Measurements from ENCODE around the gene GBX2.

DNA sequence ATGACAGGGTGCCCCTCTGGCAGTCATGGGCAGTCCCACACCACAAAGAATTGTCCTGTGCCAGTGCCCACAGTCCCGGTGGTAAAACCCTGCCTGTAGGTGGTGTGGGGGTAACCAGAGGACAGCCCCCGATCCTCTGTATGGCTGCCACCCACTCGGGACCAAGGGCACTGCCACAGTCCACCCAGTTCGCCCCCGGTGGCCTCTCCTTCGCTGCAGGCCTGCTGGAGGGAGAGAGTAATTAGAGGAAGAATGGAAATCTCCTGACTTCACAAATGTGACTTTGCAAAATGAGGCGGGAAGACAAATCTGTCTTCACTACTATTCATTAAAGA, 11.4 kb downstream of the GBX2 start:
- no peak for TF ChIP-seq POLR2A (IDR thresholded peaks at IDR 0.05)
- TF ChIP-seq, protein P1, sequence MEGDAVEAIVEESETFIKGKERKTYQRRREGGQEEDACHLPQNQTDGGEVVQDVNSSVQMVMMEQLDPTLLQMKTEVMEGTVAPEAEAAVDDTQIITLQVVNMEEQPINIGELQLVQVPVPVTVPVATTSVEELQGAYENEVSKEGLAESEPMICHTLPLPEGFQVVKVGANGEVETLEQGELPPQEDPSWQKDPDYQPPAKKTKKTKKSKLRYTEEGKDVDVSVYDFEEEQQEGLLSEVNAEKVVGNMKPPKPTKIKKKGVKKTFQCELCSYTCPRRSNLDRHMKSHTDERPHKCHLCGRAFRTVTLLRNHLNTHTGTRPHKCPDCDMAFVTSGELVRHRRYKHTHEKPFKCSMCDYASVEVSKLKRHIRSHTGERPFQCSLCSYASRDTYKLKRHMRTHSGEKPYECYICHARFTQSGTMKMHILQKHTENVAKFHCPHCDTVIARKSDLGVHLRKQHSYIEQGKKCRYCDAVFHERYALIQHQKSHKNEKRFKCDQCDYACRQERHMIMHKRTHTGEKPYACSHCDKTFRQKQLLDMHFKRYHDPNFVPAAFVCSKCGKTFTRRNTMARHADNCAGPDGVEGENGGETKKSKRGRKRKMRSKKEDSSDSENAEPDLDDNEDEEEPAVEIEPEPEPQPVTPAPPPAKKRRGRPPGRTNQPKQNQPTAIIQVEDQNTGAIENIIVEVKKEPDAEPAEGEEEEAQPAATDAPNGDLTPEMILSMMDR (IDR thresholded peaks at IDR 0.05) = no peak
